ENCODE results near the gene ROGDI.
A peak's percentile ranks its signal among the peaks of the same experiment; 100 is the strongest.

ROGDI gene

GRCh38 chr16:4811773-4812172, 9.3 kb upstream of the ROGDI start:
- H3K27me3 ChIP-seq (ENCODE audit: insufficient read depth, low read length, poor library complexity), result no peaks in the 10 kb centered on the region
- no peak for DNase-seq
- H3K4me2 ChIP-seq (ENCODE audit: low read length), result no peak overlapping the region
- H3K4ac ChIP-seq (ENCODE audit: low read depth, low read length), result no peak overlapping the region
- no peak overlapping the region for H2BK120ac ChIP-seq (ENCODE audit: low read depth, low read length)
- H3K4me1 ChIP-seq (ENCODE audit: control insufficient read depth, low read depth, low read length), result no peaks in the 10 kb centered on the region
- H2BK5ac ChIP-seq (ENCODE audit: low read length), result no peak overlapping the region
- no peak overlapping the region for H3K9ac ChIP-seq (ENCODE audit: low read length)
- no peak overlapping the region for H3K18ac ChIP-seq (ENCODE audit: low read length)
- no peak overlapping the region for H4K8ac ChIP-seq (ENCODE audit: low read depth, low read length)
- WGBS (ENCODE audit: extremely low coverage, insufficient coverage, low lambda C conversion rate), result no CpG with 5 or more reads among the region's 9 CpGs
- H4K5ac ChIP-seq (ENCODE audit: low read length), result no peak overlapping the region
- H3K36me3 ChIP-seq (ENCODE audit: control insufficient read depth, insufficient read depth, low read length), result peaks cover 16% of the 10 kb centered on the region
- H3K23ac ChIP-seq (ENCODE audit: low read length), result no peak overlapping the region
- H3K27ac ChIP-seq (ENCODE audit: low read depth, low read length), result no peak overlapping the region
- no peak overlapping the region for H3K4me3 ChIP-seq (ENCODE audit: low read length)
- H3K79me2 ChIP-seq (ENCODE audit: control insufficient read depth, insufficient read depth, low read length), result no peaks in the 10 kb centered on the region
- no peak overlapping the region for H3K56ac ChIP-seq (ENCODE audit: low read length)
- no peaks in the 10 kb centered on the region for H3K79me1 ChIP-seq (ENCODE audit: low read length)
- no peak overlapping the region for H2BK15ac ChIP-seq (replicated peaks; ENCODE audit: low read depth)
- no peak overlapping the region for H2AK5ac ChIP-seq (ENCODE audit: low read length)

DNA sequence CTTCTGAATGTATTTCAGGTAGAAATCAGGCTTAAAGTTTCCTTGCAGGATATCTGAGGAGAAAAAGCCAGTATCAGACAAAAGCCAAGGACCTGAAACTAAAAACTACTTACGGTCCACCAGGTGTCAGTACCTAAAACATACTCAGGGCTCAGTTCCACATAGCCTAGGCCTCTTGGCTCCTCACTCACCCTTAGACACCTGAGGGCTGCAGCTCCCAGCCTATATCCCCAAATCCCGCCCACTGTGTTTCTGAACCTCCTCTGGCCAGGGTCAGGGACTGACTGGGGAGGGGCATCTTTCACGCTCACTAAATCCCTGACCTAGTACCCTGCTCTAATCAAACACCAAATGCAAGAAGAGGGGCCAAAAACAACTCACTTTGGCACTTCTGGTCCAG, 8.8 kb upstream of the ROGDI start:
- H3K4ac ChIP-seq (ENCODE audit: low read depth, low read length), result no peak overlapping the region
- H2BK5ac ChIP-seq (ENCODE audit: low read length), result no peak overlapping the region
- no peak overlapping the region for H3K4me2 ChIP-seq (ENCODE audit: low read length)
- H3K56ac ChIP-seq (ENCODE audit: low read length), result no peak overlapping the region
- H2BK15ac ChIP-seq (replicated peaks; ENCODE audit: low read depth), result no peak overlapping the region
- no peaks in the 10 kb centered on the region for H3K79me2 ChIP-seq (ENCODE audit: control insufficient read depth, insufficient read depth, low read length)
- H2BK120ac ChIP-seq (ENCODE audit: low read depth, low read length), result no peak overlapping the region
- no peak overlapping the region for H3K4me3 ChIP-seq (ENCODE audit: low read length)
- peaks cover 16% of the 10 kb centered on the region for H3K36me3 ChIP-seq (ENCODE audit: control insufficient read depth, insufficient read depth, low read length)
- no peak for DNase-seq
- WGBS (ENCODE audit: extremely low coverage, insufficient coverage, low lambda C conversion rate), result no CpG with 5 or more reads among the region's 3 CpGs
- H3K27me3 ChIP-seq (ENCODE audit: insufficient read depth, low read length, poor library complexity), result no peaks in the 10 kb centered on the region
- H4K8ac ChIP-seq (ENCODE audit: low read depth, low read length), result no peak overlapping the region
- H3K18ac ChIP-seq (ENCODE audit: low read length), result no peak overlapping the region
- H3K23ac ChIP-seq (ENCODE audit: low read length), result no peak overlapping the region
- H3K4me1 ChIP-seq (ENCODE audit: control insufficient read depth, low read depth, low read length), result no peaks in the 10 kb centered on the region
- H3K79me1 ChIP-seq (ENCODE audit: low read length), result no peaks in the 10 kb centered on the region
- H3K9ac ChIP-seq (ENCODE audit: low read length), result no peak overlapping the region
- H3K27ac ChIP-seq (ENCODE audit: low read depth, low read length), result no peak overlapping the region
- no peak overlapping the region for H2AK5ac ChIP-seq (ENCODE audit: low read length)
- H4K5ac ChIP-seq (ENCODE audit: low read length), result no peak overlapping the region

- Histone ChIP-seq H3K27me3 (ENCODE audit: insufficient read depth, low read length, poor library complexity) (no peaks in the 10 kb centered on the region), H3K23ac (ENCODE audit: low read length) (no peak overlapping the region), H3K4ac (ENCODE audit: low read depth, low read length) (no peak overlapping the region), H3K56ac (ENCODE audit: low read length) (no peak overlapping the region), H3K4me3 (ENCODE audit: low read length) (no peak overlapping the region), H2BK15ac (replicated peaks; ENCODE audit: low read depth) (no peak overlapping the region), H3K79me2 (ENCODE audit: control insufficient read depth, insufficient read depth, low read length) (no peaks in the 10 kb centered on the region), H3K4me2 (ENCODE audit: low read length) (no peak overlapping the region), H4K5ac (ENCODE audit: low read length) (no peak overlapping the region), H4K8ac (ENCODE audit: low read depth, low read length) (no peak overlapping the region), H3K27ac (ENCODE audit: low read depth, low read length) (no peak overlapping the region), H3K79me1 (ENCODE audit: low read length) (no peaks in the 10 kb centered on the region), H3K4me1 (ENCODE audit: control insufficient read depth, low read depth, low read length) (no peaks in the 10 kb centered on the region), H3K9ac (ENCODE audit: low read length) (no peak overlapping the region), H2BK120ac (ENCODE audit: low read depth, low read length) (no peak overlapping the region), H2BK5ac (ENCODE audit: low read length) (no peak overlapping the region), H2AK5ac (ENCODE audit: low read length) (no peak overlapping the region), H3K18ac (ENCODE audit: low read length) (no peak overlapping the region), H3K36me3 (ENCODE audit: control insufficient read depth, insufficient read depth, low read length) (peaks cover 5% of the 10 kb centered on the region)
- WGBS (ENCODE audit: extremely low coverage, insufficient coverage, low lambda C conversion rate), result no CpG with 5 or more reads among the region's 6 CpGs
- no peak for DNase-seq
Observed at GRCh38 chr16:4806280-4806679, 3.8 kb upstream of the ROGDI start.

GRCh38 chr16:4805231-4805630, 2.8 kb upstream of the ROGDI start:
- Histone ChIP-seq H3K27ac (ENCODE audit: low read depth, low read length) (no peak overlapping the region), H3K79me2 (ENCODE audit: control insufficient read depth, insufficient read depth, low read length) (no peaks in the 10 kb centered on the region), H3K23ac (ENCODE audit: low read length) (no peak overlapping the region), H2BK15ac (replicated peaks; ENCODE audit: low read depth) (no peak overlapping the region), H3K4ac (ENCODE audit: low read depth, low read length) (no peak overlapping the region), H4K5ac (ENCODE audit: low read length) (no peak overlapping the region), H3K56ac (ENCODE audit: low read length) (no peak overlapping the region), H3K79me1 (ENCODE audit: low read length) (no peaks in the 10 kb centered on the region), H3K4me2 (ENCODE audit: low read length) (no peak overlapping the region), H2AK5ac (ENCODE audit: low read length) (no peak overlapping the region), H3K18ac (ENCODE audit: low read length) (no peak overlapping the region), H4K8ac (ENCODE audit: low read depth, low read length) (no peak overlapping the region), H2BK5ac (ENCODE audit: low read length) (no peak overlapping the region), H3K27me3 (ENCODE audit: insufficient read depth, low read length, poor library complexity) (no peaks in the 10 kb centered on the region), H3K36me3 (ENCODE audit: control insufficient read depth, insufficient read depth, low read length) (peaks cover 3% of the 10 kb centered on the region), H3K9ac (ENCODE audit: low read length) (no peak overlapping the region), H3K4me1 (ENCODE audit: control insufficient read depth, low read depth, low read length) (no peaks in the 10 kb centered on the region), H3K4me3 (ENCODE audit: low read length) (no peak overlapping the region), H2BK120ac (ENCODE audit: low read depth, low read length) (no peak overlapping the region)
- DNase-seq, result no peak
- WGBS (ENCODE audit: extremely low coverage, insufficient coverage, low lambda C conversion rate), result no CpG with 5 or more reads among the region's 11 CpGs

DNA sequence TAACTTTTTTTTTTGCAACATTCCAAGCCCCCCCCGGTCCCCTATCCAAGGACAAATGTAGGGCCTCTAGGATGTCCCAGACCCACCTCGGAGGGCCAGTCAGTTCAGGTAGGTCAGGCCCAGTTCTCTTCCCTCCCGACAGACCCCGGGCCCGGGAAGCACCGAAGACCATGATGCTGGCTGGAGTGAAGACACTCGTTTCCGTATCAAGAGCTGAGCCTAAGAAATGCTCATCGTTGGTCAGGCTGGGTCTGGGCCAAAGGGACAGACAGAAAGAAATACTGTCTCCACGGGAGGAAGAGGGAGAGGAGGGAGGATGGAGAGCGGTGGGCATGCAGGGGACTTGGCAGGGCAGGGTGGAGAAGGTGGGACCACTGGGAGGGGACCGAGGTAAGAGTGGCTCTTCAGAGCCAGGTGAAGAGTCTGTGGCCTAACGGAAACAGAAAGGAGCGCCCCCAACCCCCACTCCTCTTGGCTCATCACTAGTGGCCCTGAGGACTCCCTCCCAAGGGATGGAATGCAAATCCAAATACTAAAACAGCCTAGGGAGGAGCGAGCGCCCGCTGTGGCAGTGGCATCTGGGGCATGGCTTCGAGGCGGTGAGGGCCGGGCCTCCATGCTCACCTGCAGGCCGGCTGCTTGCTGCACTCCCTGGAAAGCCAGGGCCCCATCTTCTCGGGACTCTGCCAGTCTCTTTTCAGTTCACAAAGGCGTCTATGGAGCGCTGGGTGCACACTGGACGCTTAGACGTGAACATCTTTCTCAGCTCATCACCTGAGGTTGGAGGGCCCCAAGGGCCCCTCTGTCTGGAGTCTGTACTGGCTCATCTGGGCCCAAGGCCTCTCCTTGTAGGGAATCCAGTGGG, 1.7 kb upstream of the ROGDI start:
- Histone ChIP-seq H3K23ac (ENCODE audit: low read length) (no peak overlapping the region), H3K4me3 (ENCODE audit: low read length) (no peak overlapping the region), H2BK5ac (ENCODE audit: low read length) (no peak overlapping the region), H3K4me2 (ENCODE audit: low read length) (no peak overlapping the region), H3K4me1 (ENCODE audit: control insufficient read depth, low read depth, low read length) (no peaks in the 10 kb centered on the region), H4K5ac (ENCODE audit: low read length) (no peak overlapping the region), H2BK120ac (ENCODE audit: low read depth, low read length) (no peak overlapping the region), H3K27me3 (ENCODE audit: insufficient read depth, low read length, poor library complexity) (no peaks in the 10 kb centered on the region), H2AK5ac (ENCODE audit: low read length) (no peak overlapping the region), H2BK15ac (replicated peaks; ENCODE audit: low read depth) (no peak overlapping the region), H3K79me2 (ENCODE audit: control insufficient read depth, insufficient read depth, low read length) (no peaks in the 10 kb centered on the region), H4K8ac (ENCODE audit: low read depth, low read length) (no peak overlapping the region), H3K9ac (ENCODE audit: low read length) (no peak overlapping the region), H3K56ac (ENCODE audit: low read length) (peak overlapping the region; percentile 25), H3K79me1 (ENCODE audit: low read length) (no peaks in the 10 kb centered on the region), H3K4ac (ENCODE audit: low read depth, low read length) (no peak overlapping the region), H3K36me3 (ENCODE audit: control insufficient read depth, insufficient read depth, low read length) (peaks cover 3% of the 10 kb centered on the region), H3K27ac (ENCODE audit: low read depth, low read length) (no peak overlapping the region), H3K18ac (ENCODE audit: low read length) (no peak overlapping the region)
- peak; percentile 23 for DNase-seq
- WGBS (ENCODE audit: extremely low coverage, insufficient coverage, low lambda C conversion rate), result no CpG with 5 or more reads among the region's 26 CpGs

DNA sequence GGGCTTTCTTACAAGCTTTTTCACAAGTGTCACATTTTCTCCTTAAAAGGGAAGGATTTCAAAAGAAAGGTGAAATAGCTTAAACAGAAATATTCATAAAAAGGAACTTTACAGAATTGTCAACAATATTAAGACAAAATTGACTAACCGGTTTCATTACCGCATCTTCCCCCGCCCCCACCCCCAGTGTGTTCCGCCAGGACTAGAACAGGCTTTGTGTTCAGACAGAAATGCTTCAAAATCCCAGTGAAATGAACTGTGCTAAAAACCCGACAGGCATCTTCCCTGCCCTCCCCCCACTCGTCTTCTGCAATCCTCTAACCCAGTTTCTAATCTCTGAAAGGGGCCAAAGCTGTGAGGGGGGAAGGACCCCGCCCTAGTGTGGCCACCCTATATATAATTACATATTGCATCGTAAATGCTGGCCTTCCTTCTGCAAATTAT, 990 bp upstream of the ROGDI start:
- no peak overlapping the region for H2BK5ac ChIP-seq (ENCODE audit: low read length)
- no peak for DNase-seq
- no peak overlapping the region for H3K56ac ChIP-seq (ENCODE audit: low read length)
- no peak overlapping the region for H3K18ac ChIP-seq (ENCODE audit: low read length)
- H3K79me2 ChIP-seq (ENCODE audit: control insufficient read depth, insufficient read depth, low read length), result no peaks in the 10 kb centered on the region
- no peak overlapping the region for H2BK120ac ChIP-seq (ENCODE audit: low read depth, low read length)
- no peaks in the 10 kb centered on the region for H3K79me1 ChIP-seq (ENCODE audit: low read length)
- no peak overlapping the region for H2BK15ac ChIP-seq (replicated peaks; ENCODE audit: low read depth)
- no peak overlapping the region for H3K4me2 ChIP-seq (ENCODE audit: low read length)
- H4K8ac ChIP-seq (ENCODE audit: low read depth, low read length), result no peak overlapping the region
- H3K36me3 ChIP-seq (ENCODE audit: control insufficient read depth, insufficient read depth, low read length), result peaks cover 3% of the 10 kb centered on the region
- H3K23ac ChIP-seq (ENCODE audit: low read length), result no peak overlapping the region
- no peak overlapping the region for H2AK5ac ChIP-seq (ENCODE audit: low read length)
- H3K4me3 ChIP-seq (ENCODE audit: low read length), result no peak overlapping the region
- H3K4ac ChIP-seq (ENCODE audit: low read depth, low read length), result no peak overlapping the region
- H4K5ac ChIP-seq (ENCODE audit: low read length), result no peak overlapping the region
- no peak overlapping the region for H3K27ac ChIP-seq (ENCODE audit: low read depth, low read length)
- H3K4me1 ChIP-seq (ENCODE audit: control insufficient read depth, low read depth, low read length), result no peaks in the 10 kb centered on the region
- H3K27me3 ChIP-seq (ENCODE audit: insufficient read depth, low read length, poor library complexity), result no peaks in the 10 kb centered on the region
- WGBS (ENCODE audit: extremely low coverage, insufficient coverage, low lambda C conversion rate), result no CpG with 5 or more reads among the region's 8 CpGs
- no peak overlapping the region for H3K9ac ChIP-seq (ENCODE audit: low read length)

Data from mesendoderm (in vitro differentiated cells).